Rectal smooth muscle tissue (tissue), 1 donor: ENCODE data around the gene RAP1GDS1.
"Not testable (repeated sequence)": the region's sequence is repeated elsewhere in the genome, so short reads cannot be mapped to it uniquely, and the experiment has no call there.

Source experiments
- H3K27ac ChIP-seq: one replicate; pipeline ENCODE4 v1.7.0; 2013; ENCODE audit warnings: low read depth, low read length, inconsistent platforms
- H3K27me3 ChIP-seq: one replicate; pipeline ENCODE4 v1.7.0; 2013; ENCODE audit warnings: low read length; ENCODE audit not compliant: control insufficient read depth, insufficient read depth
- H3K36me3 ChIP-seq: one replicate; pipeline ENCODE4 v1.7.0; 2013; ENCODE audit warnings: low read length; ENCODE audit not compliant: control insufficient read depth, insufficient read depth
- H3K4me1 ChIP-seq: one replicate; pipeline ENCODE4 v1.7.0; 2013; ENCODE audit warnings: low read length; ENCODE audit not compliant: control insufficient read depth, insufficient read depth
- H3K4me3 ChIP-seq: one replicate; pipeline ENCODE4 v1.7.0; 2013; ENCODE audit warnings: low read length
- H3K9ac ChIP-seq: one replicate; pipeline ENCODE4 v1.7.0; 2013; ENCODE audit warnings: low read length

RAP1GDS1 gene

DNA sequence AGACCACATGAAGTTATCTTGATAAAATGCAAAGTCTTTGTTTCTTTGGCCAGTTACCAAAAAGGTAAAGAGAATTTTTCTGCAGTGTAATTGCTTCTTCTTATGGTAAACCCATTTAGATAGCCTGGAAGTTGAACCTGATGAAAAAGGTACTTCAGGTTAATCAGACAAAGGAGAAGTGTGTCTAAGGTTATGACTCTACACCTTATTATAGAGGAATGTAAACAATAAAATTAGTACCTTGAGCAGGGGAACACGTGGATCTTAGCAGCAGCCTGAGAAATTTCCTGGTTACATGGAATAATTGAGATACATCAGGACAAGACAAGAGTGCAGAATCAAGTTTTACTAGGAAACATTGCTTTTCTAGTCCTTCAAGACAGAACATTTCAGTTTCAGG, 70.8 kb downstream of the RAP1GDS1 start:
- Histone ChIP-seq H3K4me3 (no peak overlapping the region), H3K27me3 (no peaks in the 10 kb centered on the region), H3K36me3 (peaks cover 2% of the 10 kb centered on the region)

DNA sequence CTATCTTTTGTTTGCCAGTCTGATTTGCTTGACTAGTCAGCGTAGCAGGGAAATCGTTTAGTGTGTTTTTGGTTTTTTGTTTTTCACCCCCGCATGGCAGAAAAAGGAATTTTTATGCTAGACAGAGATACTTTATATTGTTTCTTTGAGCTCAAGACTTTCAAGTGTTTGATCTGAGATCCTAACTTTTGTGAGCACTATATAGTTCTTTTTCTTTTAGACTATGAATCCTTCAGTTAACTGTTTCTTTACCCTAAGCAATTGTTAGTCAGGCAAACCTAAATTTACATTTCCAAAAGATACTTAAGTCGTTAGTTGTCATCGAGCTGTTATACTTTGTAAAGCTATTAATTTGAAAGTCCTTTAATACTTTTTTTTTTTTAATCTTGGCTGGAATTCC, 73.3 kb downstream of the RAP1GDS1 start:
- H3K36me3 ChIP-seq = peaks cover 2% of the 10 kb centered on the region
- no peaks in the 10 kb centered on the region for H3K4me1 ChIP-seq
- no peak overlapping the region for H3K4me3 ChIP-seq
- H3K27me3 ChIP-seq = no peaks in the 10 kb centered on the region
- H3K27ac ChIP-seq = no peak overlapping the region
- no peak overlapping the region for H3K9ac ChIP-seq

More for the DNA sequence above, 70.8 kb downstream of the RAP1GDS1 start:
- Histone ChIP-seq H3K4me1 (no peaks in the 10 kb centered on the region), H3K27ac (no peak overlapping the region), H3K9ac (no peak overlapping the region)

DNA sequence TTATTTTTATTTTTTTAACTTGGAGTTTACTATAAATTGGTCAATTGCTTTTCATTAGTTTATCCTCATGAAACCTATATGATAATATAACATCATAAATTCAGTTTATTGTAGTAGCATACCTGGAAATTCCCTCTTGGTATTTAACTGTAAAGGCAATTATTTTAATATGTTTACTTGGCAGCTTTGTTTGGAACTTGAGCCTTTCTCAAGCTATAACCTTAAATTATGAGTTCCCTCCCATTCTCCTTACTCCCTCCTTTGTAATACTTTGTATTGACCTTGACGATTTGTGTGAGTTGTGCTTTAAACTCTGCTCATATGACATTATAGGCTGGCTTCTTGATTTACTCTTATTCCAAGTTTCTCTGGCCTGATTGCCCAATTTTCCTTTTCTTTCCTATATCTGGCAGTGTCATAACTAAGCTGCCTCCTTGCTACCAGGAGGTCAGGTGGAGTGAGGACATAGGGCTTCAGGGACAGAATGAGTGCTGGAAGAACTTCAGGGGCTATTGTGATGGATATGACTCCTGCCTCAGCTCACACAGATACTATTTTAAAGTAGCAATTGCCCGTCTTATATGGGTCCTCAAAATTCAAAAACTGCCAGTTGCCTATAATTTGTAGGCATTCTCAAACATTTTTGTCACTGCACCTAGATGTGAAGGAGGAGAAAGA, 77.7 kb downstream of the RAP1GDS1 start:
- H3K4me1 ChIP-seq = no peaks in the 10 kb centered on the region
- no peak overlapping the region for H3K9ac ChIP-seq
- H3K4me3 ChIP-seq = no peak overlapping the region
- H3K27ac ChIP-seq = no peak overlapping the region
- no peaks in the 10 kb centered on the region for H3K27me3 ChIP-seq
- peaks cover 2% of the 10 kb centered on the region for H3K36me3 ChIP-seq

DNA sequence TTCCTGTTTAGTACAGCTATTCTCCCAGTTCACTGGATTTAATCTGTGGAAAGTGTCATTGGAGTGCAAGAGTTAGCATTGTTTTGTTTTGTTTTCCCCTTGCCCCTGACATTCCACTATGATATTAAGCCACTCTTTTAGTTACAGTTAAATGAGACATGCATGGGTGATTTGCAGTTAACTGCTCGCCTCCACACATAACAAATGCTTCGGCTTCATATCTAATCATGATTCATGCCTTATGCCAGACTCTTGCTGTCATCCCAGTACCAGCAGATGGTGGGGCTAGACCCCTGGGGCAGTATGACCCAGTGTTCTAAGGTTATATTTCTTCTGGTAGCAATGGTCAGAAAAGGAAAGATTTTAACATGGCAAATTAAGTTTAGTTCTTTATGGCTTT, 80.1 kb downstream of the RAP1GDS1 start:
- Histone ChIP-seq H3K27me3 (no peaks in the 10 kb centered on the region), H3K36me3 (no peaks in the 10 kb centered on the region), H3K4me1 (no peaks in the 10 kb centered on the region), H3K27ac (no peak overlapping the region), H3K9ac (no peak overlapping the region), H3K4me3 (no peak overlapping the region)

DNA sequence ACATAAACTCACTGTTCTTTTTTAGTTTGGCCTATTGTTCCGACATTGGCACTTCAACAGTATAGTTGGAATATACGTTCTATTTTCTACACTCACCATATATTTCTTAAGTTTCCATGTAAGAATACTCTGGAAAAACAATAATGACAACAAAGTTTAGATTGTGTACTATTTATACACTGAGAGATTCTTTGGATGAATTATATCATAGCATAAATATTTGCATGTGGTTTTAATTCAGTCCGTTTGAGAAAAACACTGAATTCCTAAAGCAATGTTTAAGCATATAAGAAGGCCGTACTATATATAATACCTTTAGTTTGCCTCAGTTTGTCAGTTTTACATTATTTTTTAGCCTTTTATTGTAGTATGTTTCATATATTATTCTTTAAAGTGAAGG, 82.4 kb downstream of the RAP1GDS1 start:
- Histone ChIP-seq H3K27ac (no peak overlapping the region), H3K9ac (no peak overlapping the region), H3K4me3 (no peak overlapping the region), H3K27me3 (no peaks in the 10 kb centered on the region), H3K36me3 (no peaks in the 10 kb centered on the region), H3K4me1 (no peaks in the 10 kb centered on the region)

DNA sequence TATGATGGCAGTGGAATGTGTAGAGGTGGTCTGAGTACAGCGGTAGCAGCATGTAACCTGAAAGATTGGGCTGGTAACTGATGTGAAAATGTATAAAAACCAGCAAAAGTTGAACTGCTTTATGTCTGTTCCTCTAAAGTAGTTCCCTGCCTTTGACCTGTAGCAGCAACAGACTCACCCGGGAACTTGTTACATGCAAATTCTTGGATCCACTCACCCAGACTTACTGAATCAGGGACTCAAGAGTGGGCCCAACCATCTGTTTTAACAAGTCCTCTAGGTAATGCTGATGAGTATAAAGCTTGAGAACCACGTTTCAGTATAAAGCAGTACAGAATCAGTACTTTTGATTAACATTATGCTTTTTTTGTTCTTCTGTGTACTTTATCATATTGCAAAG, 84.7 kb downstream of the RAP1GDS1 start:
- H3K27me3 ChIP-seq = no peaks in the 10 kb centered on the region
- H3K4me3 ChIP-seq = no peak overlapping the region
- H3K36me3 ChIP-seq = no peaks in the 10 kb centered on the region
- H3K27ac ChIP-seq = no peak overlapping the region
- H3K4me1 ChIP-seq = no peaks in the 10 kb centered on the region
- H3K9ac ChIP-seq = no peak overlapping the region

DNA sequence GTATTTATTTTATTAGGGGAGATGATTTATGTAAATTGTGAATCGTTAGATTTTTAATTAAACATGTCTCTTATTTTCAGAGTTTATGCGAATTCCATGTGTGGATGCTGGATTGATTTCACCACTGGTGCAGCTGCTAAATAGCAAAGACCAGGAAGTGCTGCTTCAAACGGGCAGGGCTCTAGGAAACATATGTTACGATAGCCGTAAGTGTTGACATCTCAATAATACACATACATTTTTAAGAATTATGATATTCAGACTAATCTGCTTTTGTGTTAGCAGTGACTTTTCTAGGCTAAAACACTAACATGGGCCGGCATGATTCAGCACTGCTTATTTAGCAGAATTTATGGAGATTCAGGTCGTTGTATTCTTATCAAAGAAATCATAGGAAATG, 91.2 kb downstream of the RAP1GDS1 start:
- Histone ChIP-seq H3K4me1 (no peaks in the 10 kb centered on the region), H3K9ac (no peak overlapping the region), H3K27ac (no peak overlapping the region), H3K36me3 (no peaks in the 10 kb centered on the region), H3K4me3 (no peak overlapping the region), H3K27me3 (no peaks in the 10 kb centered on the region)

DNA sequence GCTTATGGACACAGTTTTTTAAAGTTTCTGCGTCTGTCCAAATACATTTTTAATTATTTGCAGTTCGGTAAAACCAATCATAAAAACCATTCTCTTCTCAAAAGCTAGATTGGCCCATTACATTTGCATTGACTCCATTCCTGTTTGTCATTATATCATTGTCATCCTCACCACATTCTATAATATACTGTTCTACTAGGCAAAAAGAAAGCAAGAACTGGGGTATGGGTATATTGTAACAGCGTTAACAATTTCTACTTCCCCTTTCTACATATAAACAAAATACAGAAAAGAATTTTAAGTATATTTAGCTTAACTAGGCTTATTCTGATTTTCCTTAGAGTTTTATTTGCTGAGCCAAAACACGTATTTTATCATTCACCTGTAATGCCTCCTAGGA, 91.8 kb downstream of the RAP1GDS1 start:
- H3K27ac ChIP-seq = no peak overlapping the region

DNA sequence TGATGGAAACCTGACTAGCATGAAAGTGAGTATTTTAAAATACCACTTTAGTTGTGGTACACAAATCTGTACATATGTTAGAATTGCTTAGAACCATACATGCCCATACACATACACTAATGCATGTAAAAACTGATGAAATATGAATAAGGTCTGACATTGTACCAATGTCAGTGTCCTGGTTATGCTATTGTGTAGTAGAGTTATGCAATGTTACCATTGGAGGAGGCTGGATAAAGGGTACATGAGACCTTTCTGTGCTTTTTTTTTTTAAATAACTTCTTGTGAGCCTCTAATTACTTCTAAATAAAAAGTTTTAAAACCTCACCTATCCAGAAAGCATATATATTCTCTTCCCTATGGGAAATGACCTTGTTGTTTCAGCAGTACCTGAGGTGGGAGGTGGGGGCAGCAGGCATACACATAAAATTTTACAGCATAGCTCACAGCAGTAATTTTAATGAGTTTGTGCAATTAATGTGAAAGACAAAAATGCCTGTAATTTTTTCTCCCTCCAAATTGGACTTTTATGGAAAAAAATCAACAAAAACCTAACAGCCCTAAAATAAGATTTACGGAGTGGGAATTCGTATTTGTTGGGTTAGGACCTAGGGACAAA, 97.6 kb downstream of the RAP1GDS1 start:
- Histone ChIP-seq H3K27ac (no peak overlapping the region), H3K27me3 (no peaks in the 10 kb centered on the region), H3K9ac (no peak overlapping the region), H3K36me3 (no peaks in the 10 kb centered on the region), H3K4me1 (no peaks in the 10 kb centered on the region), H3K4me3 (no peak overlapping the region)

More for the DNA sequence above, 91.8 kb downstream of the RAP1GDS1 start:
- Histone ChIP-seq H3K4me3 (no peak overlapping the region), H3K36me3 (no peaks in the 10 kb centered on the region), H3K9ac (no peak overlapping the region), H3K4me1 (no peaks in the 10 kb centered on the region), H3K27me3 (no peaks in the 10 kb centered on the region)

DNA sequence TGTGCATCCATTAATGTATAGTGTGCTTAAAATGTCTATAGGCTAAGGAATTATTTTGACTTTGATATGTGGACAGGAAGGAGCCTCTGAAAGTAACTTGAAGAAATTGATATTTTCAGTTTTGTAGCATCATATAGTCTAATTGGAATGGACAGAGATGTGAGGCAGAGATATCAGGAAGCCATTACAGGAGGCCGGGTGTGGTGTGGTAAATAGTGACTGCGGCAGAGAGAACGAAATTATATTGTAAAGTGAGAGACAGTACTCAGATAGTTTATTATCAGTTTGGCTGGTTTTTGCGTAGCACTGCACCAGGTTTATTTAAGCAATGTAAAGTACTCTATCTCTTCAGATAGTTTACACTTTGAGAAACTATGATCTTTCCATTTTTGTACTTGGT, 98.5 kb downstream of the RAP1GDS1 start:
- no peaks in the 10 kb centered on the region for H3K27me3 ChIP-seq
- no peaks in the 10 kb centered on the region for H3K36me3 ChIP-seq
- no peaks in the 10 kb centered on the region for H3K4me1 ChIP-seq
- H3K27ac ChIP-seq = no peak overlapping the region
- H3K4me3 ChIP-seq = no peak overlapping the region
- no peak overlapping the region for H3K9ac ChIP-seq

DNA sequence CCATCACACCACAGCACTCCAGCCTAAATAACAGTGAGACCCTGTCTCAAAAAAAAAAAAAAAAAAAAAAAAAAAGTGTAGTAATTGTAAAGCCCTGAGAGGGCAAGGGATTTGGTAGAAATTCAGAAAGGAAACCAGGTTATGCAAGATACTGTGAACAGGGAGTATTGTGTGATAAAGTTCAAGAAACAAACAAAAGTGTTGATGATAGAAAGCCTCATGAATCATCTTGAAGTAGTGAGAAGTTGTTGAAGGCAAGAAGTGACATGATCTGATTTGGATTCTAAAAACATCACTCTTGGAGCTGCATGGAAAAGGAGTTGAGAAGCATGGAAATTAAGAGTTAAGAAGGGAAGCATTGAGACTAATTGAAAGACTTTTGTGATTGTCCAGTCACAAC, 102.2 kb downstream of the RAP1GDS1 start:
- Histone ChIP-seq H3K36me3 (no peaks in the 10 kb centered on the region), H3K4me1 (no peaks in the 10 kb centered on the region), H3K4me3 (no peak overlapping the region), H3K27me3 (no peaks in the 10 kb centered on the region), H3K27ac (no peak overlapping the region), H3K9ac (no peak overlapping the region)

DNA sequence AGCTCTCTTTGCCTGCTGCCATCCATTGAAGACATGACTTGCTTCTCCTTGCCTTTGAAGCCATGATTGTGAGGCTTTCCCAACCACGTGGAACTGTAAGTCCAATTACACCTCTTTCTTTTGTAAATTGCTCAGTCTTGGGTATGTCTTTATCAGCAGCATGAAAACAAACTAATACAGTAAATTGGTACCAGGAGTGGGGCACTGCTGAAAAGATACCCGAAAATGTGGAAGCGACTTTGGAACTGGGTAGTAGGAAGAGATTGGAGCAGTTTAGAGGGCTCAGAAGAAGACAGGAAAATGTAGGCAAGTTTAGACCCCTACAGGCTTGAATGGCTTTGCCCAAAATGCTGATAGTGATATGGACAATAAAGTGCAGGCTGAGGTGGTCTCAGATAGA, 105.1 kb downstream of the RAP1GDS1 start:
- H3K36me3 ChIP-seq, H3K27ac ChIP-seq, H3K4me3 ChIP-seq, H3K9ac ChIP-seq, H3K27me3 ChIP-seq, H3K4me1 ChIP-seq: not testable (repeated sequence)

DNA sequence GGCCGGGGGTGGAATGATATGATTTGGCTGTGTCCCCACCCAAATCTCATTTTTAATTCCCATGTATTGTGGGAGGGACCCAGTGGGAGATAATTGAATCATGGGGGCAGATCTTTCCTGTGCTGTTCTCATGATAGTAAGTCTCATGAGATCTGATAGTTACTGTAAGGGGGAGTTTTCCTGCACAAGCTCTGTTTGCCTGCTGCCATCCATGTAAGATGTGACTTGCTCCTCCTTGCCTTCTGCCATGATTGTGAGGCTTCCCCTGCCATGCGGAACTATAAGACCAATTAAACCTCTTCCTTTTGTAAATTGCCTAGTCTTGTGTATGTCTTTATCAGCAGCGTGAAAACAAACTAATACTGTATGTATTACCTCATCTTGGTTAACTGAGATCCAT, 106.8 kb downstream of the RAP1GDS1 start:
- H3K9ac ChIP-seq, H3K4me3 ChIP-seq, H3K36me3 ChIP-seq, H3K4me1 ChIP-seq, H3K27ac ChIP-seq, H3K27me3 ChIP-seq: not testable (repeated sequence)
